ENCODE data around the gene TACR2.

DNA sequence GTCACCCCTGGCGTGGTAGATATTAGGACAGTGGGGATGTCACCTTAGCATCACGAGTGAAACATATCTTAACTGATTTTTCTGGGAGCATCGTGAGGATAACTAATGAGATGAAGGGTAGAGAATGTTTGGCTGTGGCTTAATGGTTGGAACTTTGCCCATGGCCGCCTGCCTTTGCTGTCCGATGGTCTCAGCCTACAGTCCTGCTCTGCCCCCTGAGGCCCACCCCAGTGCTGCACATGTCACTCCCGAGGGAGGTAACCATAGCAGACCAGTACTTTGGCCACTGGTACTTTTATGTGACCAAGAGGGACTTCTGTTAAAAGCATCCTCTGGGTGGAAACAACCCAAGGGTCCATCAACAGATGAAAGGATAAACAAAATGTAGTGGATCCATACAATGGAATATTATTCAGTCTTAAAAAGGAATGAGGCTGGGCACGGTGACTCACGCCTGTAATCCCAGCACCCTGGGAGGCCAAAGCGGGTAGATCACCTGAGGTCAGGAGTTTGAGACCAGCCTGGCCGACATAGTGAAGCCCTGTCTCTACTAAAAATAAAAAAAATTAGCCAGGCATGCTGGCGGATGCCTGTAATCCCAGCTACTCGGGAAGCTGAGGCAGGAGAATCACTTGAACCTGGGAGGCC lies 58.4 kb downstream of the TACR2 start:
- no peak for TF ChIP-seq CTCF (conservative IDR thresholded peaks at IDR 0.05 in 1 of 2, IDR thresholded peaks at IDR 0.05 in 1 of 2; ENCODE audit: low read depth in 1 of 2, low read length in 2 of 2)
- TF ChIP-seq EZH2 (IDR thresholded peaks at IDR 0.05; ENCODE audit: low read length, missing control alignments), result no peak
